GM13976 (cell line): ENCODE measurements around the gene NFATC4.
"Not testable (repeated sequence)": the region's sequence is repeated elsewhere in the genome, so short reads cannot be mapped to it uniquely, and the experiment has no call there.

Experiments used
- DNase-seq: peaks from one replicate; pipeline ENCODE4 v3.0.0; 2012; ENCODE audit warnings: low spot score
- in situ Hi-C: fragments of 300-500 bp; cut with MboI; formaldehyde crosslinking; loops from one replicate; pipeline ENCODE4 v1.12.0; 2022; ENCODE audit warnings: low sequenced_read_pairs, mixed read lengths, inconsistent platforms; ENCODE audit not compliant: unreplicated experiment
- TF ChIP-seq, protein P1 (sequence below): IDR thresholded peaks from 2 replicates; pipeline ENCODE4 v1.5.1; 2012; ENCODE audit warnings: borderline replicate concordance, mild to moderate bottlenecking; ENCODE audit not compliant: insufficient read depth; ENCODE audit errors: extremely low read depth, missing control alignments, control extremely low read depth

Gene NFATC4

DNA sequence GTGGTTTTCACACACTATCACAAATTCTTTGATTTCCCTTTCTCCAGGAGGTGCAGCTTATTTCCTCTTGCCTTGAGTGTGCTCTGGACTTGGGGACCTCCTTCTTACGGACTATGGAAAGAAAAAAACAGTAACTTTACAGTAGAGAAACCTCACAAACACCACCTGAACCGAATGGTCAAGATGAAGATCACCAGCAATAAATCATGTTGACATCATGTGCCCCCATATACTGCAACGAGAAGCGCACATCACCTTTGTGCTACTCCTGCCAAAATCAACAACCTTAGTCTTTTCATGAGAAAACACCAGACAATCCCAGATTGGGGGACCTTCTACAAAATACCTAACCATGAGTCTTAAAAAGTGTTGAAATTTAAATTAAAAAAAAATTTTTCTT lies 17.5 kb downstream of the NFATC4 start:
- DNase-seq: no peak
- TF ChIP-seq, protein P1, sequence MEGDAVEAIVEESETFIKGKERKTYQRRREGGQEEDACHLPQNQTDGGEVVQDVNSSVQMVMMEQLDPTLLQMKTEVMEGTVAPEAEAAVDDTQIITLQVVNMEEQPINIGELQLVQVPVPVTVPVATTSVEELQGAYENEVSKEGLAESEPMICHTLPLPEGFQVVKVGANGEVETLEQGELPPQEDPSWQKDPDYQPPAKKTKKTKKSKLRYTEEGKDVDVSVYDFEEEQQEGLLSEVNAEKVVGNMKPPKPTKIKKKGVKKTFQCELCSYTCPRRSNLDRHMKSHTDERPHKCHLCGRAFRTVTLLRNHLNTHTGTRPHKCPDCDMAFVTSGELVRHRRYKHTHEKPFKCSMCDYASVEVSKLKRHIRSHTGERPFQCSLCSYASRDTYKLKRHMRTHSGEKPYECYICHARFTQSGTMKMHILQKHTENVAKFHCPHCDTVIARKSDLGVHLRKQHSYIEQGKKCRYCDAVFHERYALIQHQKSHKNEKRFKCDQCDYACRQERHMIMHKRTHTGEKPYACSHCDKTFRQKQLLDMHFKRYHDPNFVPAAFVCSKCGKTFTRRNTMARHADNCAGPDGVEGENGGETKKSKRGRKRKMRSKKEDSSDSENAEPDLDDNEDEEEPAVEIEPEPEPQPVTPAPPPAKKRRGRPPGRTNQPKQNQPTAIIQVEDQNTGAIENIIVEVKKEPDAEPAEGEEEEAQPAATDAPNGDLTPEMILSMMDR: no peak
- in situ Hi-C loops: no loop called here

DNA sequence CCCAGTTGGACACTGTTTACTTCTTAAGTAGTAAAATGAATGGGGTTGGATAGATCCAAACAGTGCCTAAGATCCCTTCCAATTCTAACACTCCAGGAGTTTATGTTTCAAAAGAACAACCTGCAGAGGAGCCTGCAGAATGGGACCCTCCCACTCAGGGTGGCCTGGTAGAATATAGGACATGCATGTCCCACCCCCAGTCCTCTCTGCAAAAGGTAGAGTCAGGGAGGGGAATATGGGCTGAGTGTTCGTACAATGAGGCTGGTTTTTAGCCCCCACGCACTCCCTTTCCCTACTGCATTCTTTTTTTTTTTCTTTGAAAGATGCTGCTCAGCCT lies 19.0 kb downstream of the NFATC4 start:
- TF ChIP-seq, protein P1: no peak
- in situ Hi-C loops: no loop called here
- no peak for DNase-seq

DNA sequence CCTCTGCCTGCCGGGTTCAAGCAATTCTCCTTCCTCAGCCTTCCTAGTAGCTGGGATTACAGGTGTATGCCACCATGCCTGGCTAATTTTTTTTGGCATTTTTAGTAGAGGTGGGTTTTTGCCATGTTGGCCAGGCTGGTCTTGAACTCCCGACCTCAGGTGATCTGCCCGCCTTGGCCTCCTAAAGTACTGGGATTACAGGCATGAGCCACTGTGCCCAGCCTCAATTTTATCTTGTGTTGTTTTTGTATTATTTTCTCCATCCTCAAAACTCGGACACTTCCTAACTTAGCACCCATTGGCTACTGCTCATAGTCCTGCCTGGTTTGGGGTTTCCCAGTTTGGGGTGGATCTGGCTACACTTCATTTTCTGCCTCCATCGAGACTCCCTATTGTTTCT lies 19.6 kb downstream of the NFATC4 start:
- DNase-seq, in situ Hi-C loops: not testable (repeated sequence)

DNA sequence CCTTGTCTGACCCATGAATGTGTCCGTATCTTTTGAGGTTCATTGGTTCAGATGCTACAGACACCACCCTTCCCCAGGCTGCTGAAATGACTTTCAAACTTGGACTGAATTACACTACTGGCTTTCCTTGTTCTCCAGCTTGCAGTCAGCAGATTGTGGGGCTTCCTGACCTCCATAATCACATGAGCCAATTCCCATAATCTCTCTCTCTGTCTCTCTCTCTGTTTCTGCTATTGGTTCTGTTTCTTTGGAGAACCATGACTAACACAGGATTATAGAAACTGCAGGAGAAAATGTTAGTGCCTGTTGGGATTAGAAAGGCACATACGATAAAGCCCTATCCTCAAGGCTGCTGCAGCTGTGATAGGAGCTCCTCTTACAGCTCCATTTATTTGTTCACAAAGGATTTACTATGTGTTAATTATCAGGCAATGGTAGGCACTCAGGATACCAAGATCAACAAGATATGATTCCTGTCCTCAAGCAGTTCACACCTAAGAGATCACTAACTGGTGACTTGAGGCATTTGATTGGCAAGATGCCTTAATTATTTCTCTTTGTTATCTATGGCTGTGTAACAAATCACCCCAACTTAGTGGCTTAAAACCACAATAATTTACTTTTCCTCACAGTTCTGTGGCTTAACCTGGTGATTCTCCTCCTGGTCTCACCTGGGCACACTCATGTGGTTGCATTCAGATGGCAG lies 20.6 kb downstream of the NFATC4 start:
- in situ Hi-C loops: no loop called here
- TF ChIP-seq, protein P1: no peak
- DNase-seq: no peak

DNA sequence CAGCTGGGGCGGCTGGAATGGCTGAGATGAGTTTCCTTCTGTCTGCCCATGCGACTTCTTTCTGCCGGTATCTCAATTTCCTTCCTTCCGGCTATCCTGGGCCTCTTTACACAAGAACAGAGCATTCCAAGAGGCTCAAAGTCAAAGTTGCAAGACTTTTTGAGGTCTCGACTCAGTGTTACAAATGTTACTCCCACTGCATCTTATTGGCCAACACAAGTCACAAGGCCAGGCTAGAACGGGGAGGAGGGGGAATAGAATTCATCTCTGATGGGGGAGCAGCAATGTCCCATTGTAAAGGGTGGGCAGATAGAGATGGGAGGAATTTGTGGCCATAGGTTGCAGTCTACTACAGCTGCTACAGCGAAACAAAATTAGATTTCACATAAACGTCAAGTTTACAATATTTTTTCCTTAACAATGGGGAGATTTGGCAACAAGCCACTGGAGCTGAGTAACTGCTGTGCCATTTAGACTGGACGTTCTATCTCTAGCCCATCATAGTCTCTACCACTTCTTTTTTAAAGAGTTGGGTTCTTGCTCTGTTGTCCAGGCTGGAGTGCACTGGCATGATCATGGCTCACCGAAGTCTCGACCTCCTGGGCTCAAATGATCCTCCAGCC lies 21.4 kb downstream of the NFATC4 start:
- TF ChIP-seq, protein P1: no peak
- DNase-seq: no peak
- in situ Hi-C loops: no loop called here

DNA sequence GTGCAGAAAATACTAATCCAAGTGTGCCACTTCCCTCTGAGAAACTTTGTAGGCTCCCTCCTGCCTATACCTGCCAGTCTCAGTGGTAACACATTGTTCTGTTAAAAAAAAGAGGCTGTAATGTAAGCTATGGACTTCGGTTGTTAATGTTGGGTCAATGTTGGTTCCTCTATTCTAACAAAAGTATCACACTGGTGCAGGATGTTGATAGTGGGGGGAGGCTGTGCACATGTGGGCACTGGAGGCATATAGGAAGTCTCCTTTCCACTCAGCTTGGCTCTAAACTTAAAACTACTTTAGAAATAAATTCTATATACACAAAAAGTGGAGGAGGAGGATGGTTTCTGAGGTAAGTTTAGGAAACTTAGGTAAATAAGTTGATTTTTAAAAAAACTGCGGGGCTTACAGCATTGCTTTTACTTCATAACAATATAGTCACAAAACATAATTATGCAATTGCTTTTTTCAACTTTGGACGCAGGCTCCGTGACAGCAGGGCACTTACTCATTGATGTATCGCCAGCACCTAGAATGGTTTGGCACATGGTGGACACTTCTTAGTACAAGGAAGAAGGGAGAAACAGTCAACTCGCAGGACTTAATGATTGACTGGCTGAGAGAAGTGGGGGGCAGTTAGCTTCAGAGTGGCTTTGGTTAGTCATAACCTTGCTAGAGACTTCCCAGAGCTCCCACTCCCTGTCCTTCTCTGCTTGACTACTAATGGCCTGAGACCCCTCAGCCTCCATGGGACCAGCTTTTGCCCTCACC lies 22.9 kb downstream of the NFATC4 start:
- no peak for DNase-seq
- in situ Hi-C loops: no loop called here
- TF ChIP-seq, protein P1: no peak
